Testis (tissue), 3 donors: ENCODE results near the gene SLX4. TPM values are rescaled to one million over a fixed set of nuclear protein-coding genes. Genes with fewer than 3 reads are reported as not detected.

ENCODE experiments used
- DNase-seq: peaks from one replicate; pipeline ENCODE4 v3.0.0-alpha.2; 2019
- H3K27ac ChIP-seq, 2 donors: fragments of 200-600 bp; sonication (generic); one replicate each; pipeline ENCODE4 v1.5.1; 2019
- H3K27me3 ChIP-seq: fragments of 200-600 bp; sonication (generic); one replicate; pipeline ENCODE4 v1.5.1; 2019
- H3K36me3 ChIP-seq: fragments of 200-600 bp; sonication (generic); one replicate; pipeline ENCODE4 v1.5.1; 2017; ENCODE audit warnings: low read depth; ENCODE audit errors: missing control alignments
- H3K4me1 ChIP-seq: fragments of 200-600 bp; sonication (generic); one replicate; pipeline ENCODE4 v1.5.1; 2019
- H3K4me3 ChIP-seq, 2 donors: fragments of 200-600 bp; sonication (generic); one replicate each; pipeline ENCODE4 v1.5.1; 2017 to 2019
- H3K9me3 ChIP-seq: fragments of 200-600 bp; sonication (generic); one replicate; pipeline ENCODE4 v1.5.1; 2017
- POLR2A ChIP-seq: fragments of 450-650 bp; IDR thresholded peaks from one replicate; pipeline ENCODE4 v1.6.1; 2017; ENCODE audit warnings: antibody characterized with exemption, mild to moderate bottlenecking, moderate library complexity
- WGBS, 2 donors: methylation state at CpG; one replicate each; pipeline ENCODE4 v1.1.5; 2018; 5-methylcytosine and 5-hydroxymethylcytosine counted together
- intact Hi-C: fragments of 100-400 bp; cut with DNase I; formaldehyde crosslinking; loops from one replicate; pipeline ENCODE4 v1.15.1; 2023; ENCODE audit warnings: low total_unique reads
- polyA plus RNA-seq: library from polyadenylated mRNA; stranded (reverse); fragments of 350-450 nt; fragmentation: Illumina TruSeq; extraction: RNeasy Lipid Tissue Mini Kit (QIAGEN cat#74804); gene quantifications from one replicate; pipeline ENCODE4 v1.2.3, GENCODE V29; 2014; ENCODE audit warnings: low read depth, low replicate concordance; ENCODE audit not compliant: insufficient read depth
- total RNA-seq, 2 donors: library from RNA; depleted of rRNA; stranded (reverse); fragments of >200 nt; gene quantifications; one replicate each; pipeline ENCODE4 v1.2.3, GENCODE V29; 2016
- TF ChIP-seq, protein P1 (sequence below), 3 experiments: fragments of 450-650 bp in 2 of 3; fragments of 200-600 bp in 1 of 3; sonication (generic) in 1 of 3; IDR thresholded peaks; one replicate each; pipeline ENCODE4 v1.5.1; 2016 to 2019; ENCODE audit warnings: antibody characterized with exemption in 3 of 3, mild to moderate bottlenecking in 2 of 3, moderate library complexity in 1 of 3

SLX4 gene
- total and polyA plus RNA-seq, 3 donors from 2014 or later = 25.9 to 41.3 (median 28.0) TPM

- peaks cover 3% of the 10 kb centered on the region for H3K4me1 ChIP-seq
- 93 to 100% methylated on average over 1 to 9 of the region's 9 CpGs for WGBS, 2 donors
- H3K9me3 ChIP-seq = no peaks in the 10 kb centered on the region
- no peaks in the 10 kb centered on the region for H3K27me3 ChIP-seq
- TF ChIP-seq POLR2A = no peak
- TF ChIP-seq, protein P1, sequence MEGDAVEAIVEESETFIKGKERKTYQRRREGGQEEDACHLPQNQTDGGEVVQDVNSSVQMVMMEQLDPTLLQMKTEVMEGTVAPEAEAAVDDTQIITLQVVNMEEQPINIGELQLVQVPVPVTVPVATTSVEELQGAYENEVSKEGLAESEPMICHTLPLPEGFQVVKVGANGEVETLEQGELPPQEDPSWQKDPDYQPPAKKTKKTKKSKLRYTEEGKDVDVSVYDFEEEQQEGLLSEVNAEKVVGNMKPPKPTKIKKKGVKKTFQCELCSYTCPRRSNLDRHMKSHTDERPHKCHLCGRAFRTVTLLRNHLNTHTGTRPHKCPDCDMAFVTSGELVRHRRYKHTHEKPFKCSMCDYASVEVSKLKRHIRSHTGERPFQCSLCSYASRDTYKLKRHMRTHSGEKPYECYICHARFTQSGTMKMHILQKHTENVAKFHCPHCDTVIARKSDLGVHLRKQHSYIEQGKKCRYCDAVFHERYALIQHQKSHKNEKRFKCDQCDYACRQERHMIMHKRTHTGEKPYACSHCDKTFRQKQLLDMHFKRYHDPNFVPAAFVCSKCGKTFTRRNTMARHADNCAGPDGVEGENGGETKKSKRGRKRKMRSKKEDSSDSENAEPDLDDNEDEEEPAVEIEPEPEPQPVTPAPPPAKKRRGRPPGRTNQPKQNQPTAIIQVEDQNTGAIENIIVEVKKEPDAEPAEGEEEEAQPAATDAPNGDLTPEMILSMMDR (IDR thresholded peaks at IDR 0.05) = no peak
- no peak for DNase-seq
- no peak overlapping the region for H3K4me3 ChIP-seq
- H3K27ac ChIP-seq = no peak overlapping the region
- intact Hi-C loops = no loop called here
- no peaks in the 10 kb centered on the region for H3K36me3 ChIP-seq
Observed at GRCh38 chr16:3641801-3642396, 30.5 kb upstream of the SLX4 start.

DNA sequence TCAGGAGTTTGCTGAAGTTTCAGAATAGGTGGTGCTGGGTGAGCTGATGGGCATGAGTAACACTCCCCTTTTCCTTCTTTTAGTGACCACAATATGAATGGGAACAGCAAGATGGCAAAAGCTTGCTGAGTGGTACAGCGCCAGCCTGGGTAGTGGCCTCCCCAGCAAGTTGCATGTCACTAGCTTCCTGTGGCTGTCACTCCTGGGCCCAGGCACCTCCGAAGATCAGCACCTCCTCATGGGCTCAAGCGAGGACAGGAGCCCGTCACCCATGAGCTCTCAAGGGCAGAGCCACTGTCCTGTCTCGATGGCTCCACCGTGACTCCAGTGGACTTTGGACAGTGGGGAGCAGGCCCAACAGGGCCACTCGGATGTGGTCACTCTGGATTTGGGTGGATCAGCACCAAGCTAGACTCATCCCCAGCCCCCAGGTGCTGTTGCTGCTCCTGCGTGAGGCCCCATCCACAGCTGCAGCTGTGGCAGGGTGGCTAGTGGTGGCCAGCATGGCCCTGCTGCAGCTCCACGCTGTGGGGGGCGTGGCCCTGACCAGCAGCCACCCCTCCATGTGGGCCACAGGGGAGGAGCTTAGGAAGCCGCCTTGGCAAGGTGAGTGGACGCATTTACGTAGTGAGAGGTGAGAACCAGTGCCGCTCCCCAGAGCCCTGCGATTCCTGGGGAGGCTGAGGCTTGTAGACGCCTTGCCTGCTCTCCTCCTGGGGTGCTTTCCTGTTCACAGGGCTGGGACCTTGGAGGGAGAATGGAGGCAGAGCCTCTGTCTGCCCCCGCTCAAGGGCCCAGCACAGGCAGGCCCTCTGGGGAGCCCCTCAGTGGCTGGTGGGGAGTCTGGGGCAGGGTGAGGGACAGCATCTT is 29.5 kb upstream of the SLX4 start:
- no peak for TF ChIP-seq POLR2A
- TF ChIP-seq, protein P1 (IDR thresholded peaks at IDR 0.05) = no peak
- no peak for DNase-seq
- 91 to 92% methylated on average over 6 to 17 of the region's 17 CpGs for WGBS, 2 donors
- intact Hi-C loops = no loop called here
- H3K9me3 ChIP-seq = no peaks in the 10 kb centered on the region
- no peaks in the 10 kb centered on the region for H3K36me3 ChIP-seq
- H3K4me3 ChIP-seq = no peak overlapping the region
- H3K27ac ChIP-seq = no peak overlapping the region
- H3K27me3 ChIP-seq = no peaks in the 10 kb centered on the region
- peaks cover 3% of the 10 kb centered on the region for H3K4me1 ChIP-seq

GRCh38 chr16:3640207-3640606 is 28.8 kb upstream of the SLX4 start:
- TF ChIP-seq POLR2A = no peak
- TF ChIP-seq, protein P1 (IDR thresholded peaks at IDR 0.05) = no peak
- intact Hi-C loops = no loop called here
- WGBS, 2 donors = 63 to 71% methylated on average over 3 of the region's 3 CpGs
- peaks cover 3% of the 10 kb centered on the region for H3K4me1 ChIP-seq
- DNase-seq = no peak
- H3K4me3 ChIP-seq = no peak overlapping the region
- no peaks in the 10 kb centered on the region for H3K9me3 ChIP-seq
- no peak overlapping the region for H3K27ac ChIP-seq
- no peaks in the 10 kb centered on the region for H3K27me3 ChIP-seq
- no peaks in the 10 kb centered on the region for H3K36me3 ChIP-seq

DNA sequence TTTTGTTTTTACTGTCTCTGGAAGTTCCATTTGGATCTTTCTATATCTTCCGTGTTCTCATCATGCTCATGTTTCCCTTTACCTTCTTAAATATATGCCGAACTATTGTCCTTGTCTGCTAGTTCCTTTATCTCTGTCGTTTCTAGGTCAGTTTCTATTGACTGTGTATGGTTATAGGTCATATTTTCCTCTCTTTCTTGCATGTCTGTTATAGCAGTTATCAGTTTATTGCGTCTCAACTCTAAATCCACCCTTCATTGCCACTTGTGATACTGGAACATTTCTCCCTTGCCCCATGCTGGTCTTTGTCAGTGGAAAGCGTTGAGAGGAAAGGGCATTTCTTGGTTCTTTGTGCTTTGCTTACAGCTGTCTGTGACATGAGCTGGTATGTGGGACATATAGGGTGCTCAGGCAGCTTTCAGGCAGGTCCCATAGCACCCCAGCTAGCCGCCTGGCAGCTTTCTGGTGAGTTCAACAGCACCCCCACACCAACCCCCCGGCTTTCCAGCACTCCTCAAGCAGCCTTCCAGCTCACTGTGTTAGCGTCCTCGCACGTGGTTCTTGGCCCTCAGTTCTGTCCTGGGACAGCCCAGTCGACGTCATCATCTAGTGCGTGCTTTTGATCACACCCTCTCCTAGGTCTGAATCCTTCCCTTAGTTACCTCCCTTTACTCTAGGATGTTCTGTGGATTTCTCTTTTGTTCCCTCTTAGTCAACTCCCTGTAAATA is 27.7 kb upstream of the SLX4 start:
- 95 to 96% methylated on average over 11 to 13 of the region's 13 CpGs for WGBS, 2 donors
- peaks cover 3% of the 10 kb centered on the region for H3K4me1 ChIP-seq
- DNase-seq = no peak
- H3K9me3 ChIP-seq = no peaks in the 10 kb centered on the region
- TF ChIP-seq, protein P1 (IDR thresholded peaks at IDR 0.05) = no peak
- no peak for TF ChIP-seq POLR2A
- no peaks in the 10 kb centered on the region for H3K27me3 ChIP-seq
- H3K27ac ChIP-seq = no peak overlapping the region
- H3K4me3 ChIP-seq = no peak overlapping the region
- intact Hi-C loops = no loop called here
- no peaks in the 10 kb centered on the region for H3K36me3 ChIP-seq
